IPS-NIHi11 (cell line): ENCODE data around the gene SSTR3.

ENCODE experiments used
- DNase-seq: peaks from one replicate; pipeline ENCODE4 v3.0.0; 2012; ENCODE audit warnings: mixed read lengths, low spot score

The SSTR3 gene

GRCh38 chr22:37196539-37197450, 15.5 kb downstream of the SSTR3 start:
- DNase-seq, result no peak

GRCh38 chr22:37195921-37196320, 16.4 kb downstream of the SSTR3 start:
- no peak for DNase-seq

- no peak for DNase-seq
Observed at GRCh38 chr22:37194750-37195149, 17.5 kb downstream of the SSTR3 start.

GRCh38 chr22:37193629-37194191, 18.6 kb downstream of the SSTR3 start:
- DNase-seq, result no peak

- no peak for DNase-seq
Observed at GRCh38 chr22:37192741-37193140, 19.5 kb downstream of the SSTR3 start.

- DNase-seq, result no peak
Observed at GRCh38 chr22:37192204-37192603, 20.1 kb downstream of the SSTR3 start.

- no peak for DNase-seq
Observed at GRCh38 chr22:37190262-37190780, 22.0 kb downstream of the SSTR3 start.

- no peak for DNase-seq
Observed at GRCh38 chr22:37188901-37189466, 23.3 kb downstream of the SSTR3 start.

GRCh38 chr22:37187891-37188761, 24.2 kb downstream of the SSTR3 start, which contains the start of gene C1QTNF6:
TSS of gene C1QTNF6 (minus strand) at chr22:37188247. CDS start at chr22:37188213, 34 bp downstream.
- no peak for DNase-seq

- no peak for DNase-seq
Observed at GRCh38 chr22:37187552-37187890, 24.8 kb downstream of the SSTR3 start.

GRCh38 chr22:37186997-37187522, 25.2 kb downstream of the SSTR3 start:
- no peak for DNase-seq

GRCh38 chr22:37186228-37186996, 25.9 kb downstream of the SSTR3 start:
- peak; percentile 86 for DNase-seq

- no peak for DNase-seq
Observed at GRCh38 chr22:37185646-37186227, 26.5 kb downstream of the SSTR3 start.

- DNase-seq, result no peak
Observed at GRCh38 chr22:37184816-37185541, 27.3 kb downstream of the SSTR3 start.

- DNase-seq, result no peak
Observed at GRCh38 chr22:37184380-37184755, 27.9 kb downstream of the SSTR3 start.

- DNase-seq, result no peak
Observed at GRCh38 chr22:37183432-37184379, 28.6 kb downstream of the SSTR3 start.

GRCh38 chr22:37182949-37183245, 29.4 kb downstream of the SSTR3 start:
- no peak for DNase-seq

- DNase-seq, result no peak
Observed at GRCh38 chr22:37182101-37182948, 30.0 kb downstream of the SSTR3 start.
